H1 (cell line): ENCODE measurements around the gene MCC. TPM values are rescaled to one million over a fixed set of nuclear protein-coding genes. Genes with fewer than 3 reads are reported as not detected.

Source experiments
- CTCF ChIA-PET: fragments of 300-600 bp; sonication (Branson Sonifier 250); formaldehyde crosslinking; loops from one replicate; lab custom pipeline; 2021; ENCODE audit not compliant: partially characterized antibody; lab: Charles Lee
- POLR2A ChIA-PET: fragments of 300-600 bp; sonication (Branson Sonifier 250); formaldehyde crosslinking; loops from one replicate; lab custom pipeline; 2021; ENCODE audit warnings: inconsistent platforms; ENCODE audit not compliant: partially characterized antibody; lab: Charles Lee
- DNase-seq, 2 experiments: peaks; one replicate each; pipeline versions ENCODE4 v3.0.0 to v3.0.0-alpha.2; 2010 to 2022; ENCODE audit warnings: low spot score in 2 of 2, low read depth in 1 of 2, mixed read lengths in 1 of 2
- FAIRE-seq: peaks from 2 replicates; lab custom pipeline; 2011; peaks lifted over from hg19 to GRCh38; lab: Jason Lieb, UNC
- H2AFZ ChIP-seq: 2 replicates; pipeline ENCODE4 v1.8.1; 2012; ENCODE audit warnings: low read length, inconsistent platforms
- H2AK5ac ChIP-seq: 2 replicates; pipeline ENCODE4 v1.6.1; 2013; ENCODE audit warnings: low read depth, low read length
- H2BK120ac ChIP-seq: replicated peaks from 2 replicates; pipeline ENCODE3; 2013; ENCODE audit warnings: low read depth, low read length, inconsistent platforms
- H2BK12ac ChIP-seq: 2 replicates; pipeline ENCODE4 v1.6.1; 2013; ENCODE audit warnings: low read depth, low read length
- H2BK15ac ChIP-seq: 2 replicates; pipeline ENCODE4 v1.6.1; 2013; ENCODE audit warnings: low read length
- H2BK20ac ChIP-seq: 2 replicates; pipeline ENCODE4 v1.6.1; 2013; ENCODE audit warnings: low read length
- H2BK5ac ChIP-seq: 2 replicates; pipeline ENCODE4 v1.6.1; 2013; ENCODE audit warnings: low read depth, low read length
- H3K14ac ChIP-seq: 2 replicates; pipeline ENCODE4 v1.6.1; 2013; ENCODE audit warnings: inconsistent platforms; ENCODE audit not compliant: insufficient read length
- H3K18ac ChIP-seq: 2 replicates; pipeline ENCODE4 v1.6.1; 2013; ENCODE audit warnings: low read length; ENCODE audit errors: extremely low read depth
- H3K23ac ChIP-seq: 2 replicates; pipeline ENCODE4 v1.6.1; 2013; ENCODE audit warnings: inconsistent platforms; ENCODE audit not compliant: insufficient read length
- H3K23me2 ChIP-seq: 2 replicates; pipeline ENCODE4 v1.6.1; 2013; ENCODE audit warnings: low read depth, low read length
- H3K27ac ChIP-seq: 2 replicates; pipeline ENCODE4 v1.6.1; 2011; ENCODE audit warnings: low read depth, low read length, inconsistent platforms
- H3K27me3 ChIP-seq, 4 experiments: replicated peaks in 1 of 4; 1 replicate in 1 of 4; 2 replicates in 3 of 4; pipeline versions ENCODE4 v1.6.1 to v1.8.1; 2011 to 2013; ENCODE audit warnings: low read length in 3 of 4, mild to moderate bottlenecking in 3 of 4, inconsistent platforms in 2 of 4, mixed read lengths in 2 of 4, moderate library complexity in 1 of 4; ENCODE audit not compliant: control insufficient read depth in 3 of 4, insufficient read depth in 3 of 4; ENCODE audit errors: extremely low read depth in 1 of 4
- H3K36me3 ChIP-seq, 4 experiments: 2 replicates each; pipeline versions ENCODE4 v1.6.1 to v1.8.1; 2011 to 2013; ENCODE audit warnings: mild to moderate bottlenecking in 4 of 4, low read length in 3 of 4, moderate library complexity in 2 of 4, control low read depth in 1 of 4, inconsistent platforms in 1 of 4; ENCODE audit not compliant: insufficient read depth in 4 of 4, control insufficient read depth in 2 of 4
- H3K4ac ChIP-seq: replicated peaks from 2 replicates; pipeline ENCODE3; 2013; ENCODE audit warnings: low read length, low read depth, mixed read lengths, inconsistent platforms; ENCODE audit not compliant: insufficient read length
- H3K4me1 ChIP-seq, 4 experiments: replicated peaks in 1 of 4; 1 replicate in 1 of 4; 2 replicates in 3 of 4; pipeline versions ENCODE4 v1.6.1 to v1.8.1; 2011 to 2013; ENCODE audit warnings: low read length in 3 of 4, inconsistent platforms in 2 of 4, mixed read lengths in 1 of 4; ENCODE audit not compliant: insufficient read depth in 4 of 4, control insufficient read depth in 3 of 4
- H3K4me2 ChIP-seq, 2 experiments: 2 replicates each; pipeline versions ENCODE4 v1.6.1 to v1.8.1; 2011 to 2013; ENCODE audit warnings: low read depth in 2 of 2, low read length in 2 of 2, control low read depth in 1 of 2, inconsistent platforms in 1 of 2, mild to moderate bottlenecking in 1 of 2; ENCODE audit not compliant: insufficient read depth in 1 of 2
- H3K4me3 ChIP-seq, 4 experiments: fragments of 200-600, 300-600 bp in 1 of 4; sonication (generic), shearing (Covaris generic), sonication (Bioruptor Twin) in 1 of 4; 2 replicates each; pipeline versions ENCODE4 v1.5.1 to v1.8.1; 2011 to 2016; ENCODE audit warnings: low read length in 4 of 4, low read depth in 3 of 4, control low read depth in 2 of 4, inconsistent platforms in 2 of 4, mild to moderate bottlenecking in 2 of 4, mixed read lengths in 1 of 4, moderate library complexity in 1 of 4; ENCODE audit not compliant: insufficient read depth in 2 of 4; ENCODE audit errors: extremely low read depth in 1 of 4
- H3K56ac ChIP-seq: replicated peaks from 2 replicates; pipeline ENCODE3; 2013; ENCODE audit warnings: low read depth, mild to moderate bottlenecking, mixed read lengths, low read length, inconsistent platforms; ENCODE audit not compliant: insufficient read length
- H3K79me1 ChIP-seq: 2 replicates; pipeline ENCODE4 v1.6.1; 2013; ENCODE audit warnings: low read depth, low read length, control low read depth
- H3K79me2 ChIP-seq, 2 experiments: 2 replicates each; pipeline versions ENCODE4 v1.6.1 to v1.8.1; 2012 to 2013; ENCODE audit warnings: low read length in 2 of 2, mild to moderate bottlenecking in 2 of 2, inconsistent platforms in 1 of 2; ENCODE audit not compliant: insufficient read depth in 2 of 2, control insufficient read depth in 1 of 2
- H3K9ac ChIP-seq, 4 experiments: replicated peaks in 1 of 4; 1 replicate in 1 of 4; 2 replicates in 3 of 4; pipeline versions ENCODE4 v1.6.1 to v1.8.1; 2011 to 2013; ENCODE audit warnings: low read depth in 3 of 4, low read length in 3 of 4, control low read depth in 2 of 4, mild to moderate bottlenecking in 2 of 4, moderate library complexity in 2 of 4, inconsistent platforms in 1 of 4; ENCODE audit errors: extremely low read depth in 1 of 4
- H3K9me3 ChIP-seq, 2 experiments: 2 replicates each; pipeline versions ENCODE4 v1.6.1 to v1.8.1; 2012 to 2013; ENCODE audit warnings: mild to moderate bottlenecking in 2 of 2, moderate library complexity in 2 of 2, control low read depth in 1 of 2, inconsistent platforms in 1 of 2, low read depth in 1 of 2, low read length in 1 of 2, mixed read lengths in 1 of 2; ENCODE audit not compliant: insufficient read depth in 2 of 2
- H4K20me1 ChIP-seq, 2 experiments: replicated peaks in 1 of 2; 2 replicates each; pipeline versions ENCODE3 to v1.8.1; 2011 to 2013; ENCODE audit warnings: inconsistent platforms in 2 of 2, low read length in 2 of 2, mild to moderate bottlenecking in 1 of 2; ENCODE audit not compliant: insufficient read depth in 2 of 2, control insufficient read depth in 1 of 2
- H4K5ac ChIP-seq: 2 replicates; pipeline ENCODE4 v1.6.1; 2013; ENCODE audit warnings: low read length, low read depth, mixed read lengths, inconsistent platforms; ENCODE audit not compliant: insufficient read length
- H4K8ac ChIP-seq: 2 replicates; pipeline ENCODE4 v1.8.0; 2013; ENCODE audit warnings: mild to moderate bottlenecking, moderate library complexity, low read length, inconsistent platforms; ENCODE audit not compliant: insufficient read depth; ENCODE audit errors: extremely low read depth
- H4K91ac ChIP-seq: replicated peaks from 2 replicates; pipeline ENCODE3; 2013; ENCODE audit warnings: low read length, mixed read lengths, inconsistent platforms; ENCODE audit not compliant: insufficient read length
- BCL11A ChIP-seq, 2 experiments: IDR thresholded peaks; one replicate each; pipeline ENCODE4 v1.6.1; 2011; ENCODE audit warnings: low read depth in 2 of 2, low read length in 2 of 2, mild to moderate bottlenecking in 2 of 2
- BRCA1 ChIP-seq: IDR thresholded peaks from 2 replicates; pipeline ENCODE4 v1.6.1; 2012; ENCODE audit warnings: low read depth, low read length, improper control_type of control experiment
- CBX8 ChIP-seq: fragments of 300-800, 300-1000 bp; sonication (generic); IDR thresholded peaks from 2 replicates; pipeline ENCODE4 v1.7.1; 2016; ENCODE audit warnings: low read depth, low read length, borderline replicate concordance
- CHD1 ChIP-seq: IDR thresholded peaks from 2 replicates; pipeline ENCODE4 v1.6.1; 2012; ENCODE audit warnings: low read depth, low read length, improper control_type of control experiment
- FOSL1 ChIP-seq: IDR thresholded peaks from 2 replicates; pipeline ENCODE4 v1.6.1; 2011; ENCODE audit warnings: mild to moderate bottlenecking, low read depth, low read length, moderate library complexity; ENCODE audit not compliant: insufficient read depth
- GTF2F1 ChIP-seq: IDR thresholded peaks from 2 replicates; pipeline ENCODE4 v1.6.1; 2012; ENCODE audit warnings: low read depth, low read length, improper control_type of control experiment, borderline replicate concordance
- HDAC2 ChIP-seq, 2 experiments: fragments of 300-600 bp in 1 of 2; sonication (generic) in 1 of 2; IDR thresholded peaks; 2 replicates each; pipeline ENCODE4 v1.6.1; 2011 to 2012; ENCODE audit warnings: low read depth in 2 of 2, low read length in 2 of 2, mild to moderate bottlenecking in 2 of 2, moderate library complexity in 2 of 2, borderline replicate concordance in 1 of 2, inconsistent platforms in 1 of 2
- HDAC6 ChIP-seq: IDR thresholded peaks from one replicate; pipeline ENCODE4 v1.7.1; 2012; ENCODE audit warnings: low read depth, mild to moderate bottlenecking, inconsistent platforms, low read length, moderate library complexity
- KDM1A ChIP-seq: fragments of 200-600, 300-600 bp; sonication (generic); IDR thresholded peaks from 2 replicates; pipeline ENCODE4 v1.7.1; 2016; ENCODE audit warnings: mild to moderate bottlenecking, low read length, borderline replicate concordance
- MAFK ChIP-seq: IDR thresholded peaks from 2 replicates; pipeline ENCODE4 v1.6.1; 2012; ENCODE audit warnings: low read depth, mild to moderate bottlenecking, improper control_type of control experiment, low read length
- PHF8 ChIP-seq: fragments of 200-600 bp; sonication (generic); conservative IDR thresholded peaks from 2 replicates; pipeline ENCODE4 v1.7.1; 2012; ENCODE audit warnings: low read depth, mild to moderate bottlenecking, inconsistent platforms, low read length, moderate library complexity
- RNF2 ChIP-seq: fragments of 200-900, 300-1000 bp; sonication (generic); IDR thresholded peaks from 2 replicates; pipeline ENCODE4 v1.7.1; 2016; ENCODE audit warnings: borderline replicate concordance, low read depth, mild to moderate bottlenecking, antibody characterized with exemption, low read length; ENCODE audit not compliant: poor library complexity, severe bottlenecking; ENCODE audit errors: missing control alignments
- SP1 ChIP-seq: IDR thresholded peaks from 2 replicates; pipeline ENCODE4 v1.6.1; 2011; ENCODE audit warnings: low read depth, low read length
- SP4 ChIP-seq: IDR thresholded peaks from 2 replicates; pipeline ENCODE4 v1.6.1; 2012; ENCODE audit warnings: low read length, inconsistent platforms
- TAF1 ChIP-seq: IDR thresholded peaks from 2 replicates; pipeline ENCODE4 v1.6.1; 2011; ENCODE audit warnings: mild to moderate bottlenecking, low read depth, low read length
- WGBS, 2 experiments: shearing (Covaris generic) in 1 of 2; methylation state at CpG; one replicate each; pipeline versions ENCODE4 v1.1.6 to v1.1.7; 2013 to 2015; ENCODE audit warnings: low lambda C conversion rate in 2 of 2, mixed read lengths in 2 of 2, inconsistent platforms in 1 of 2, low coverage in 1 of 2, missing lambda C conversion rate in 1 of 2; ENCODE audit not compliant: insufficient replicate concordance in 2 of 2, insufficient coverage in 1 of 2, insufficient read length in 1 of 2; ENCODE audit errors: extremely low coverage in 1 of 2, missing lambda C conversion rate in 1 of 2; 5-methylcytosine and 5-hydroxymethylcytosine counted together
- polyA plus RNA-seq, 7 experiments: library from polyadenylated mRNA; depleted of rRNA in 3 of 7; stranded (reverse) in 5 of 7; unstranded in 2 of 7; fragments of >200 nt in 5 of 7; fragments of 200-250 nt in 2 of 7; gene quantifications; 1 replicate in 5 of 7; 2 replicates in 1 of 7; 4 replicates in 1 of 7; pipeline versions ENCODE4 v1.2.1 to v1.2.3, GENCODE V29; 2011 to 2013; ENCODE audit warnings: missing spikeins in 2 of 7, mixed read lengths in 2 of 7
- total RNA-seq: library from RNA; stranded (reverse); fragmentation: NEBNext Ultra II Directional; extraction: Animal tissue kit (Norgen Biotek cat#: 25700); gene quantifications from 2 replicates; pipeline ENCODE4 v1.2.1, GENCODE V29; 2021

MCC gene
- total and polyA plus RNA-seq, 2 of the 8 experiments (the other 6 are each of a cell fraction or from before 2014, with no cell fraction given), result 2.6 to 18.3 TPM

DNA sequence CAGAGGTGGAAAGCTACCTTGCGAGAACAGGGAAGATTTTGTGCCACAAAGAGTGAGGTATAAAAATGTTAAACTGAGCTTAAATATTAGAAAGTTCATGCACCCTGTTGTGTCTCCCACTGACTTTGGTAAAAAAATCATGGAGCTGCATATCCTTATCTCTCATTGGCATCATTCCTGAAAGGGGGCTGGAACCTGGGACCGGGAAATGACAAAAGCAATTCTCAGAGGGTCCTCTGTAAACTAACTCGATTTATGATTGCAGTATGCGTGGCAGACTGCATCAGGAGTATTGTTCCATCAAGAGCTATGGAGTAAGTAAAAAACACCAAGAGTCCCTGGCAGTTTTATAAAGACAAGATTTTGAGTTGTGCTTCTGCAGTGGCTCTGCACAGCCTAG is 362.9 kb downstream of the MCC start:
- H2BK5ac ChIP-seq, result no peak overlapping the region
- POLR2A ChIA-PET, result no interaction called here
- H3K56ac ChIP-seq, result no peak overlapping the region
- H3K27me3 ChIP-seq, result no peaks in the 10 kb centered on the region
- no peak overlapping the region for H3K18ac ChIP-seq
- H2AFZ ChIP-seq, result no peak overlapping the region
- no peak overlapping the region for H3K4me2 ChIP-seq
- H3K9ac ChIP-seq, result no peak overlapping the region
- no peak overlapping the region for H4K5ac ChIP-seq
- no peak overlapping the region for H3K4me3 ChIP-seq
- no peak overlapping the region for H2BK12ac ChIP-seq
- H4K8ac ChIP-seq, result no peak overlapping the region
- DNase-seq, result no peak
- H2AK5ac ChIP-seq, result no peak overlapping the region
- H3K4me1 ChIP-seq, result peaks cover 0 to 2% (median 0%) of the 10 kb centered on the region in 4 experiments; a peak in 1 of 7 replicates
- no peaks in the 10 kb centered on the region for H3K36me3 ChIP-seq
- H4K20me1 ChIP-seq, result peaks cover 1 to 2% of the 10 kb centered on the region in 2 experiments
- H3K9me3 ChIP-seq, result no peaks in the 10 kb centered on the region
- no peak for TF ChIP-seq MAFK
- no peak for TF ChIP-seq BRCA1
- TF ChIP-seq HDAC6, result no peak
- no peak for TF ChIP-seq FOSL1
- no peak for TF ChIP-seq HDAC2 (IDR thresholded peaks at IDR 0.05; ENCODE audit: borderline replicate concordance in 1 of 2, low read depth in 2 of 2, low read length in 2 of 2)
- TF ChIP-seq KDM1A, result no peak
- TF ChIP-seq TAF1, result no peak
- no peak for TF ChIP-seq GTF2F1
- no peak for TF ChIP-seq PHF8
- no peak for TF ChIP-seq RNF2
- TF ChIP-seq CHD1, result no peak
- TF ChIP-seq SP1, result no peak
- TF ChIP-seq CBX8, result no peak
- TF ChIP-seq SP4, result no peak
- no peak for TF ChIP-seq BCL11A (IDR thresholded peaks at IDR 0.05; ENCODE audit: low read depth in 2 of 2, low read length in 2 of 2)
- H4K91ac ChIP-seq, result no peak overlapping the region
- H3K27ac ChIP-seq, result no peak overlapping the region
- no peaks in the 10 kb centered on the region for H3K79me2 ChIP-seq
- H2BK20ac ChIP-seq, result no peak overlapping the region
- no peak overlapping the region for H3K14ac ChIP-seq
- CTCF ChIA-PET, result interaction anchor here (0.7 to 3.6 kb wide), 10 partner anchors 9 to 322 kb away, joined by 3 to 21 read pairs (median 6); no protein-coding TSS in a partner anchor
- no peak overlapping the region for H2BK120ac ChIP-seq
- H2BK15ac ChIP-seq, result no peak overlapping the region
- H3K23me2 ChIP-seq, result no peaks in the 10 kb centered on the region; the same call in 1 of the 2 replicates
- H3K23ac ChIP-seq, result no peak overlapping the region
- no peak overlapping the region for H3K4ac ChIP-seq
- FAIRE-seq, result no peak
- 82% methylated on average over 4 of the region's 4 CpGs; no CpG with 5 or more reads in 1 of the 2 experiments for WGBS, 2 experiments
- no peaks in the 10 kb centered on the region for H3K79me1 ChIP-seq
